Erythroblast (primary cell): ENCODE measurements around the gene TGFBI.

Source experiments
- GATA1 ChIP-seq: IDR thresholded peaks from 2 replicates; pipeline ENCODE4 v1.6.1; 2011; ENCODE audit warnings: low read depth, mild to moderate bottlenecking, control low read depth, low read length, moderate library complexity
- POLR2A ChIP-seq: IDR thresholded peaks from 2 replicates; pipeline ENCODE4 v1.6.1; 2011; ENCODE audit warnings: mild to moderate bottlenecking, low read length

DNA sequence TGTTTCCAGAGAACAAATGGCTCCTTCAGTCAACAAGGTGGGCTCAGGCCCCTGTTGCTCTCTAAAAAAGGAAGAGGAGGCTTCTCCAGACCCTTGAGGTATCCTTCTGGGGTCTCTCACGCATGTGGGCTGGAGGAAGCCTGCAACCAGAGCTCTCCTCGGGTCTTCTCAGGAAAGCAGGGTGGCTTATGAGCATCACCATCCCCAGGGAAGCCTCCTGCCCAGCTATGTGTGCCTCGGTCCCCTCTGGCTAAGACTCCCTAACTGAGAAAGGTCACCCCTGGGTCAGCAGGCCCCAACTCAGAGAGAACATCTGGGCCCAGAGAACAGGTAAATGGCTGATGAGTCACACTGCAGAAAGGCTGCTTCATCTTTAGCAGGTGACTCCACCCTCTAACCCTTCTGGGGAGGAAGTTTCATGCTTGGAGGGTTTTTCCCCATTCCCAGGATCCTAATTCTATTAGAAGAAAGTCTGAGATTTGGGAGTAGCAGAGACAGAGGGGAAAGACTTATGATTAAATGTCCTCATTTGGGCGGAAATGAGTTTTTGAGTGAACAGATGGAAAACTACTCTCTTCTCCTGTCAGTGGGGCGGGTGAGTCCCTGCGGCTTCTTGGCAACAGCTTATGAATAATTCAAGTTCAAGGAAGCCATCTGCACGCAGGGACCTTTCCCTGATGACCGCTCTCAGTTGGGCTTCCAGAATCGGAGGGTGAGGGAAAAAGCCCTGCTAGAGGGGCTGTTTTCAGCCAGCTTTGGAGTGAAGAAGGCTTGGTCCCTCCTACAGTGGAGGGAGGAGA lies 41.9 kb downstream of the TGFBI start:
- no peak for TF ChIP-seq POLR2A
- TF ChIP-seq GATA1: no peak
